ENCODE results near the gene C1QB.
"Not testable (repeated sequence)": the region's sequence is repeated elsewhere in the genome, so short reads cannot be mapped to it uniquely, and the experiment has no call there.

The C1QB gene

GRCh38 chr1:22702296-22703085, 49.5 kb downstream of the C1QB start:
- H3K27ac ChIP-seq (ENCODE audit: insufficient read depth in 1 of 2, low read depth in 1 of 2, low read length in 2 of 2, poor library complexity in 1 of 2, severe bottlenecking in 2 of 2): no peak overlapping the region
- H3K4me3 ChIP-seq (ENCODE audit: control insufficient read depth in 1 of 7, extremely low read depth in 1 of 7, insufficient read depth in 4 of 7, low read depth in 2 of 7, low read length in 6 of 7): no peak overlapping the region
- ChIA-PET CTCF (interaction anchor here (2.2 to 4.3 kb wide), 4 partner anchors 11 to 262 kb away, joined by 5 to 36 read pairs (median 10); no protein-coding TSS in a partner anchor), POLR2A (interaction anchor here (0.7 kb wide), 1 partner anchor 100 kb away, joined by 3 read pairs; no protein-coding TSS in a partner anchor)
- H3K27me3 ChIP-seq (replicated peaks in 2 of 5; ENCODE audit: control insufficient read depth in 4 of 5, insufficient read depth in 5 of 5, low read length in 4 of 5): peaks cover 0 to 3% (median 0%) of the 10 kb centered on the region in 5 experiments
- H3K4me1 ChIP-seq (ENCODE audit: control extremely low read depth in 1 of 4, control insufficient read depth in 4 of 4, insufficient read depth in 4 of 4, low read length in 3 of 4): peaks cover 0 to 9% (median 6%) of the 10 kb centered on the region in 4 experiments
- WGBS (ENCODE audit: insufficient coverage): 67% methylated on average over 9 of the region's 12 CpGs
- peak in 2 of 3 donors; percentile 31 to 40 for DNase-seq
- H3K9me3 ChIP-seq (ENCODE audit: control extremely low read depth in 1 of 5, control insufficient read depth in 4 of 5, insufficient read depth in 2 of 5, low read depth in 1 of 5, low read length in 4 of 5): no peaks in the 10 kb centered on the region
- H3K36me3 ChIP-seq (ENCODE audit: control insufficient read depth in 4 of 4, insufficient read depth in 4 of 4, low read length in 3 of 4): no peaks in the 10 kb centered on the region

- no peaks in the 10 kb centered on the region for H3K36me3 ChIP-seq (ENCODE audit: control insufficient read depth in 4 of 4, insufficient read depth in 4 of 4, low read length in 3 of 4)
- 100% methylated on average over 1 of the region's 2 CpGs for WGBS (ENCODE audit: insufficient coverage)
- POLR2A ChIA-PET: no interaction called here
- peaks cover 0 to 18% (median 9%) of the 10 kb centered on the region in 4 experiments for H3K4me1 ChIP-seq (ENCODE audit: control extremely low read depth in 1 of 4, control insufficient read depth in 4 of 4, insufficient read depth in 4 of 4, low read length in 3 of 4)
- DNase-seq: peak; percentile 75 to 90 (median 87)
- no peaks in the 10 kb centered on the region for H3K9me3 ChIP-seq (ENCODE audit: control extremely low read depth in 1 of 5, control insufficient read depth in 4 of 5, insufficient read depth in 2 of 5, low read depth in 1 of 5, low read length in 4 of 5)
- H3K27ac ChIP-seq (ENCODE audit: insufficient read depth in 1 of 2, low read depth in 1 of 2, low read length in 2 of 2, poor library complexity in 1 of 2, severe bottlenecking in 2 of 2): no peak overlapping the region
- peaks cover 0 to 9% (median 7%) of the 10 kb centered on the region in 5 experiments for H3K27me3 ChIP-seq (replicated peaks in 2 of 5; ENCODE audit: control insufficient read depth in 4 of 5, insufficient read depth in 5 of 5, low read length in 4 of 5)
- H3K4me3 ChIP-seq (ENCODE audit: control insufficient read depth in 1 of 7, extremely low read depth in 1 of 7, insufficient read depth in 4 of 7, low read depth in 2 of 7, low read length in 6 of 7): no peak overlapping the region
- CTCF ChIA-PET: interaction anchor here (0.5 to 4.3 kb wide), 27 partner anchors 9 to 707 kb away, joined by 3 to 36 read pairs (median 5); no protein-coding TSS in a partner anchor
Observed at GRCh38 chr1:22704440-22705067, 51.5 kb downstream of the C1QB start.

GRCh38 chr1:22705586-22705985, 52.5 kb downstream of the C1QB start:
- H3K27ac ChIP-seq (ENCODE audit: insufficient read depth in 1 of 2, low read depth in 1 of 2, low read length in 2 of 2, poor library complexity in 1 of 2, severe bottlenecking in 2 of 2): no peak overlapping the region
- peaks cover 0 to 13% (median 9%) of the 10 kb centered on the region in 5 experiments for H3K27me3 ChIP-seq (replicated peaks in 2 of 5; ENCODE audit: control insufficient read depth in 4 of 5, insufficient read depth in 5 of 5, low read length in 4 of 5)
- ChIA-PET POLR2A (no interaction called here), CTCF (interaction anchor here (1.0 to 4.3 kb wide), 10 partner anchors 10 to 227 kb away, joined by 3 to 36 read pairs (median 8); no protein-coding TSS in a partner anchor)
- H3K4me1 ChIP-seq (ENCODE audit: control extremely low read depth in 1 of 4, control insufficient read depth in 4 of 4, insufficient read depth in 4 of 4, low read length in 3 of 4): peaks cover 0 to 21% (median 13%) of the 10 kb centered on the region in 4 experiments
- H3K9me3 ChIP-seq (ENCODE audit: control extremely low read depth in 1 of 5, control insufficient read depth in 4 of 5, insufficient read depth in 2 of 5, low read depth in 1 of 5, low read length in 4 of 5): no peaks in the 10 kb centered on the region
- no peak overlapping the region for H3K4me3 ChIP-seq (ENCODE audit: control insufficient read depth in 1 of 7, extremely low read depth in 1 of 7, insufficient read depth in 4 of 7, low read depth in 2 of 7, low read length in 6 of 7)
- no peaks in the 10 kb centered on the region for H3K36me3 ChIP-seq (ENCODE audit: control insufficient read depth in 4 of 4, insufficient read depth in 4 of 4, low read length in 3 of 4)
- DNase-seq: no peak

- DNase-seq; H3K9me3 ChIP-seq (ENCODE audit: control extremely low read depth in 1 of 5, control insufficient read depth in 4 of 5, insufficient read depth in 2 of 5, low read depth in 1 of 5, low read length in 4 of 5); H3K27ac ChIP-seq (ENCODE audit: insufficient read depth in 1 of 2, low read depth in 1 of 2, low read length in 2 of 2, poor library complexity in 1 of 2, severe bottlenecking in 2 of 2); H3K4me3 ChIP-seq (ENCODE audit: control insufficient read depth in 1 of 7, extremely low read depth in 1 of 7, insufficient read depth in 4 of 7, low read depth in 2 of 7, low read length in 6 of 7); POLR2A ChIA-PET; H3K36me3 ChIP-seq (ENCODE audit: control insufficient read depth in 4 of 4, insufficient read depth in 4 of 4, low read length in 3 of 4): not testable (repeated sequence)
- Histone ChIP-seq H3K27me3 (replicated peaks in 2 of 5; ENCODE audit: control insufficient read depth in 4 of 5, insufficient read depth in 5 of 5, low read length in 4 of 5) (peaks cover 0 to 14% (median 9%) of the 10 kb centered on the region in 5 experiments), H3K4me1 (ENCODE audit: control extremely low read depth in 1 of 4, control insufficient read depth in 4 of 4, insufficient read depth in 4 of 4, low read length in 3 of 4) (peaks cover 0 to 21% (median 13%) of the 10 kb centered on the region in 4 experiments)
- CTCF ChIA-PET: interaction anchor here (1.1 to 4.3 kb wide), 3 partner anchors 11 to 227 kb away, joined by 3 to 36 read pairs (median 9); no protein-coding TSS in a partner anchor
- WGBS (ENCODE audit: insufficient coverage): no CpG with 5 or more reads among the region's 4 CpGs
Observed at GRCh38 chr1:22706100-22706499, 53.1 kb downstream of the C1QB start.

GRCh38 chr1:22708777-22709176, 55.7 kb downstream of the C1QB start:
- H3K27me3 ChIP-seq (replicated peaks in 2 of 5; ENCODE audit: control insufficient read depth in 4 of 5, insufficient read depth in 5 of 5, low read length in 4 of 5): peaks cover 0 to 40% (median 26%) of the 10 kb centered on the region in 5 experiments
- CTCF ChIA-PET: interaction anchor here (0.5 to 2.9 kb wide), 5 partner anchors 9 to 653 kb away, joined by 3 to 10 read pairs (median 4); no protein-coding TSS in a partner anchor
- no peak overlapping the region for H3K4me3 ChIP-seq (ENCODE audit: control insufficient read depth in 1 of 7, extremely low read depth in 1 of 7, insufficient read depth in 4 of 7, low read depth in 2 of 7, low read length in 6 of 7)
- H3K36me3 ChIP-seq (ENCODE audit: control insufficient read depth in 4 of 4, insufficient read depth in 4 of 4, low read length in 3 of 4): no peaks in the 10 kb centered on the region
- no peak overlapping the region for H3K27ac ChIP-seq (ENCODE audit: insufficient read depth in 1 of 2, low read depth in 1 of 2, low read length in 2 of 2, poor library complexity in 1 of 2, severe bottlenecking in 2 of 2)
- no peaks in the 10 kb centered on the region for H3K9me3 ChIP-seq (ENCODE audit: control extremely low read depth in 1 of 5, control insufficient read depth in 4 of 5, insufficient read depth in 2 of 5, low read depth in 1 of 5, low read length in 4 of 5)
- DNase-seq: no peak
- H3K4me1 ChIP-seq (ENCODE audit: control extremely low read depth in 1 of 4, control insufficient read depth in 4 of 4, insufficient read depth in 4 of 4, low read length in 3 of 4): peaks cover 0 to 14% (median 12%) of the 10 kb centered on the region in 4 experiments
- POLR2A ChIA-PET: no interaction called here

- ChIA-PET POLR2A (no interaction called here), CTCF (interaction anchor here (1.1 to 2.9 kb wide), 3 partner anchors 10 to 221 kb away, joined by 3 to 10 read pairs (median 5); no protein-coding TSS in a partner anchor)
- no peaks in the 10 kb centered on the region for H3K36me3 ChIP-seq (ENCODE audit: control insufficient read depth in 4 of 4, insufficient read depth in 4 of 4, low read length in 3 of 4)
- peaks cover 0 to 45% (median 29%) of the 10 kb centered on the region in 5 experiments for H3K27me3 ChIP-seq (replicated peaks in 2 of 5; ENCODE audit: control insufficient read depth in 4 of 5, insufficient read depth in 5 of 5, low read length in 4 of 5)
- no CpG with 5 or more reads among the region's 3 CpGs for WGBS (ENCODE audit: insufficient coverage)
- no peak for DNase-seq
- H3K4me1 ChIP-seq (ENCODE audit: control extremely low read depth in 1 of 4, control insufficient read depth in 4 of 4, insufficient read depth in 4 of 4, low read length in 3 of 4): peaks cover 0 to 14% (median 12%) of the 10 kb centered on the region in 4 experiments
- H3K9me3 ChIP-seq (ENCODE audit: control extremely low read depth in 1 of 5, control insufficient read depth in 4 of 5, insufficient read depth in 2 of 5, low read depth in 1 of 5, low read length in 4 of 5): no peaks in the 10 kb centered on the region
- H3K4me3 ChIP-seq (ENCODE audit: control insufficient read depth in 1 of 7, extremely low read depth in 1 of 7, insufficient read depth in 4 of 7, low read depth in 2 of 7, low read length in 6 of 7): no peak overlapping the region
- H3K27ac ChIP-seq (ENCODE audit: insufficient read depth in 1 of 2, low read depth in 1 of 2, low read length in 2 of 2, poor library complexity in 1 of 2, severe bottlenecking in 2 of 2): no peak overlapping the region
Observed at GRCh38 chr1:22709227-22709626, 56.2 kb downstream of the C1QB start.

Measured in common myeloid progenitor, CD34-positive (primary cell).